ENCODE results near the gene PDE8B. TPM values are rescaled to one million over a fixed set of nuclear protein-coding genes. Genes with fewer than 3 reads are reported as not detected.
A peak's percentile ranks its signal among the peaks of the same experiment; 100 is the strongest.

Gene PDE8B
- total RNA-seq, 2 donors from 2014 or later = 0.07 to 0.36 TPM

- DNase-seq (no peak), ATAC-seq (replicated peaks in 1 of 2) (no peak)
- no peak overlapping the region for H3K4me3 Mint-ChIP-seq
- peaks cover 0 to 2% of the 10 kb centered on the region in 2 donors for H3K9me3 Mint-ChIP-seq
- H3K36me3 Mint-ChIP-seq (ENCODE audit: insufficient read depth in 2 of 2) = no peaks in the 10 kb centered on the region
- H3K4me1 Mint-ChIP-seq (ENCODE audit: low read depth) = no peaks in the 10 kb centered on the region
- no peak overlapping the region for H3K27ac Mint-ChIP-seq
- peaks cover 8% of the 10 kb centered on the region for H3K27me3 Mint-ChIP-seq (ENCODE audit: low read depth)
Measured at GRCh38 chr5:77311214-77311571, 100.7 kb downstream of the PDE8B start.

GRCh38 chr5:77312413-77312812, 101.9 kb downstream of the PDE8B start:
- peaks cover 0 to 2% of the 10 kb centered on the region in 2 donors for H3K9me3 Mint-ChIP-seq
- no peak overlapping the region for H3K27ac Mint-ChIP-seq
- no peak for ATAC-seq (replicated peaks in 1 of 2)
- H3K27me3 Mint-ChIP-seq (ENCODE audit: low read depth) = peaks cover under 1% of the 10 kb centered on the region
- no peaks in the 10 kb centered on the region for H3K36me3 Mint-ChIP-seq (ENCODE audit: insufficient read depth in 2 of 2)
- no peak overlapping the region for H3K4me3 Mint-ChIP-seq
- DNase-seq = no peak
- H3K4me1 Mint-ChIP-seq (ENCODE audit: low read depth) = no peaks in the 10 kb centered on the region

- Mint-ChIP-seq H3K4me1 (ENCODE audit: low read depth) (no peaks in the 10 kb centered on the region), H3K4me3 (no peak overlapping the region), H3K27me3 (ENCODE audit: low read depth) (no peaks in the 10 kb centered on the region), H3K36me3 (ENCODE audit: insufficient read depth in 2 of 2) (no peaks in the 10 kb centered on the region), H3K9me3 (peaks cover 0 to 2% of the 10 kb centered on the region in 2 donors), H3K27ac (no peak overlapping the region)
- DNase-seq (no peak), ATAC-seq (replicated peaks in 1 of 2) (no peak)
Measured at GRCh38 chr5:77316871-77317661, 106.6 kb downstream of the PDE8B start.

GRCh38 chr5:77318060-77318459, 107.6 kb downstream of the PDE8B start:
- Mint-ChIP-seq H3K27ac (no peak overlapping the region), H3K4me3 (no peak overlapping the region), H3K36me3 (ENCODE audit: insufficient read depth in 2 of 2) (no peaks in the 10 kb centered on the region), H3K9me3 (peaks cover 0 to 2% of the 10 kb centered on the region in 2 donors), H3K4me1 (ENCODE audit: low read depth) (no peaks in the 10 kb centered on the region), H3K27me3 (ENCODE audit: low read depth) (no peaks in the 10 kb centered on the region)
- DNase-seq (no peak), ATAC-seq (replicated peaks in 1 of 2) (no peak)

- DNase-seq (no peak), ATAC-seq (replicated peaks in 1 of 2) (no peak)
- H3K27ac Mint-ChIP-seq = no peak overlapping the region
- H3K4me1 Mint-ChIP-seq (ENCODE audit: low read depth) = no peaks in the 10 kb centered on the region
- no peaks in the 10 kb centered on the region for H3K27me3 Mint-ChIP-seq (ENCODE audit: low read depth)
- H3K4me3 Mint-ChIP-seq = no peak overlapping the region
- no peaks in the 10 kb centered on the region for H3K9me3 Mint-ChIP-seq
- no peaks in the 10 kb centered on the region for H3K36me3 Mint-ChIP-seq (ENCODE audit: insufficient read depth in 2 of 2)
Measured at GRCh38 chr5:77319117-77319804, 108.8 kb downstream of the PDE8B start.

GRCh38 chr5:77321793-77322394, 111.4 kb downstream of the PDE8B start:
- ATAC-seq (replicated peaks in 1 of 2) = no peak
- Mint-ChIP-seq H3K4me3 (no peak overlapping the region), H3K27ac (no peak overlapping the region), H3K36me3 (ENCODE audit: insufficient read depth in 2 of 2) (no peaks in the 10 kb centered on the region), H3K9me3 (no peaks in the 10 kb centered on the region), H3K4me1 (ENCODE audit: low read depth) (no peaks in the 10 kb centered on the region), H3K27me3 (ENCODE audit: low read depth) (no peaks in the 10 kb centered on the region)
- no peak for DNase-seq

- Mint-ChIP-seq H3K36me3 (ENCODE audit: insufficient read depth in 2 of 2) (no peaks in the 10 kb centered on the region), H3K27me3 (ENCODE audit: low read depth) (no peaks in the 10 kb centered on the region), H3K9me3 (no peaks in the 10 kb centered on the region), H3K4me1 (ENCODE audit: low read depth) (no peaks in the 10 kb centered on the region), H3K27ac (no peak overlapping the region), H3K4me3 (no peak overlapping the region)
- ATAC-seq (replicated peaks in 1 of 2) = no peak
- DNase-seq = no peak
Measured at GRCh38 chr5:77322406-77322805, 111.9 kb downstream of the PDE8B start.

GRCh38 chr5:77325921-77326541, 115.6 kb downstream of the PDE8B start:
- no peak for ATAC-seq (replicated peaks in 1 of 2)
- H3K4me1 Mint-ChIP-seq (ENCODE audit: low read depth) = peaks cover 35% of the 10 kb centered on the region
- H3K9me3 Mint-ChIP-seq = peaks cover 0 to 3% of the 10 kb centered on the region in 2 donors
- H3K27ac Mint-ChIP-seq = no peak overlapping the region
- DNase-seq = no peak
- H3K36me3 Mint-ChIP-seq (ENCODE audit: insufficient read depth in 2 of 2) = peaks cover 0 to 1% of the 10 kb centered on the region in 2 donors
- H3K4me3 Mint-ChIP-seq = no peak overlapping the region
- H3K27me3 Mint-ChIP-seq (ENCODE audit: low read depth) = peaks cover 8% of the 10 kb centered on the region

- Mint-ChIP-seq H3K36me3 (ENCODE audit: insufficient read depth in 2 of 2) (peaks cover 0 to 1% of the 10 kb centered on the region in 2 donors), H3K4me3 (no peak overlapping the region), H3K27ac (no peak overlapping the region), H3K27me3 (ENCODE audit: low read depth) (peaks cover 18% of the 10 kb centered on the region), H3K4me1 (ENCODE audit: low read depth) (peaks cover 46% of the 10 kb centered on the region), H3K9me3 (peaks cover 0 to 3% of the 10 kb centered on the region in 2 donors)
- DNase-seq (no peak), ATAC-seq (replicated peaks in 1 of 2) (no peak)
Measured at GRCh38 chr5:77326986-77327734, 116.7 kb downstream of the PDE8B start.

- Mint-ChIP-seq H3K36me3 (ENCODE audit: insufficient read depth in 2 of 2) (peaks cover 0 to 1% of the 10 kb centered on the region in 2 donors), H3K9me3 (peaks cover 0 to 3% of the 10 kb centered on the region in 2 donors), H3K27me3 (ENCODE audit: low read depth) (peaks cover 18% of the 10 kb centered on the region), H3K4me3 (peak overlapping the region; percentile 43 to 59), H3K27ac (peak overlapping the region; percentile 82), H3K4me1 (ENCODE audit: low read depth) (peaks cover 46% of the 10 kb centered on the region)
- ATAC-seq (replicated peaks in 1 of 2) (peak; percentile 88 to 95), DNase-seq (no peak)
Measured at GRCh38 chr5:77328930-77329647, 118.6 kb downstream of the PDE8B start.

GRCh38 chr5:77329664-77330430, 119.4 kb downstream of the PDE8B start:
- H3K36me3 Mint-ChIP-seq (ENCODE audit: insufficient read depth in 2 of 2) = peaks cover 0 to 1% of the 10 kb centered on the region in 2 donors
- DNase-seq = no peak
- peak overlapping the region; percentile 82 for H3K27ac Mint-ChIP-seq
- H3K9me3 Mint-ChIP-seq = peaks cover 0 to 3% of the 10 kb centered on the region in 2 donors
- H3K4me1 Mint-ChIP-seq (ENCODE audit: low read depth) = peaks cover 46% of the 10 kb centered on the region
- H3K27me3 Mint-ChIP-seq (ENCODE audit: low read depth) = peaks cover 18% of the 10 kb centered on the region
- H3K4me3 Mint-ChIP-seq = peak overlapping the region; percentile 43 to 59
- no peak for ATAC-seq (replicated peaks in 1 of 2)
